BE2C (cell line): ENCODE measurements around the gene SCART1.
"Not testable (repeated sequence)": the region's sequence is repeated elsewhere in the genome, so short reads cannot be mapped to it uniquely, and the experiment has no call there.

Source experiments
- DNase-seq: peaks from one replicate; pipeline ENCODE4 v3.0.0-alpha.2; 2020
- H3K27me3 ChIP-seq: fragments of 250-450 bp; sonication (Bioruptor Pico); 2 replicates; pipeline ENCODE4 v1.5.1; 2020; ENCODE audit warnings: mild to moderate bottlenecking
- H3K36me3 ChIP-seq: fragments of 250-450 bp; sonication (Bioruptor Pico); 2 replicates; pipeline ENCODE4 v1.5.1; 2020; ENCODE audit warnings: mild to moderate bottlenecking
- H3K4me1 ChIP-seq: fragments of 250-450 bp; sonication (Bioruptor Pico); 2 replicates; pipeline ENCODE4 v1.5.1; 2020
- H3K4me3 ChIP-seq: 2 replicates; pipeline ENCODE4 v1.5.1; 2011; ENCODE audit warnings: low read depth, low read length
- H3K9me3 ChIP-seq: fragments of 250-450 bp; sonication (Bioruptor Pico); 2 replicates; pipeline ENCODE4 v1.5.1; 2020
- TF ChIP-seq, protein P1 (sequence below): IDR thresholded peaks from 2 replicates; pipeline ENCODE4 v1.5.1; 2012; ENCODE audit warnings: mild to moderate bottlenecking, low read depth, low read length

The SCART1 gene

DNA sequence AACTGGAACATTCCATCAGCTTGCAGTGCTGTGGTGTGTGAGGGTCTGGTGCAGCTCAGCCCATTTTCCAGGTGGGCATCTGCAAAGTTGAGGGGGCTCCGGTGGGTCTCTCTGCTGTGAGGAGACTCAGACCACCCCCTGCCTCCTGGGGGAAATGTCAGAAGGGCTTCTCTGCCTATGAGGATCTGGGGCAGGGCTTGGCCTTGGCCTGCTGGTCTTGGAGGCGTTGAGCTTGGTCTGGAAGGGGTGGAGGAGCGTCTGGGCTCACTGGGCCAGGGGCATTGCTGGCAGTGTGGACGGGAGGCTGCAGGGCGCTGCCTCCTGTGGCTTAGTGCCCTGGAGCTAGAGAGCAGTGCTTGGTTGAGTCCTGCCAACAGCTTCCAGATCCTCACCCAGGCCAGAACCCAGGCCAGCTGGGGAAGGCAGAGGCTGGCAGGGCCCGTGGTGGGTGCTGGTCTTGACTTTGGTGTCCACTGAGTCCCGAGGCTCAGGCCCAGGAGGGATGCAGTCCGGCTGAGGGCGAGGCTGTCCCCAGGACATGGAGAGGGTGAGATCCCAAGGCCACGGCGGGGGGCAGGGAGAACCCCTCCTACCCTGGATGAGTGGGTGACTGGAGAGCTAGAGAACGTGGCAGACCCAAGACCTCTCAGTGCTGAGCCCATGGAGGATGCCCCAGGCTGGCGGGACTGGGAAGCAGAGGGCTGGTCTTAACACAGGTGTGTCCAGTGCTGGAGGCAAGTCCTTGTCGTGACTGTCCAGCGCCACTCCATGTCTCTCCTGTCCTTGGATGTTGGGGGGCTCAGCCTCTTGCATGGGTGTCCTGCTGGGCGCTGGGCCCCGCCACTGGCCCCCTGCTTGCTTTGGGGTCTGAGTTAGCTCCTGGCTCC lies 32.2 kb upstream of the SCART1 start:
- TF ChIP-seq, protein P1, sequence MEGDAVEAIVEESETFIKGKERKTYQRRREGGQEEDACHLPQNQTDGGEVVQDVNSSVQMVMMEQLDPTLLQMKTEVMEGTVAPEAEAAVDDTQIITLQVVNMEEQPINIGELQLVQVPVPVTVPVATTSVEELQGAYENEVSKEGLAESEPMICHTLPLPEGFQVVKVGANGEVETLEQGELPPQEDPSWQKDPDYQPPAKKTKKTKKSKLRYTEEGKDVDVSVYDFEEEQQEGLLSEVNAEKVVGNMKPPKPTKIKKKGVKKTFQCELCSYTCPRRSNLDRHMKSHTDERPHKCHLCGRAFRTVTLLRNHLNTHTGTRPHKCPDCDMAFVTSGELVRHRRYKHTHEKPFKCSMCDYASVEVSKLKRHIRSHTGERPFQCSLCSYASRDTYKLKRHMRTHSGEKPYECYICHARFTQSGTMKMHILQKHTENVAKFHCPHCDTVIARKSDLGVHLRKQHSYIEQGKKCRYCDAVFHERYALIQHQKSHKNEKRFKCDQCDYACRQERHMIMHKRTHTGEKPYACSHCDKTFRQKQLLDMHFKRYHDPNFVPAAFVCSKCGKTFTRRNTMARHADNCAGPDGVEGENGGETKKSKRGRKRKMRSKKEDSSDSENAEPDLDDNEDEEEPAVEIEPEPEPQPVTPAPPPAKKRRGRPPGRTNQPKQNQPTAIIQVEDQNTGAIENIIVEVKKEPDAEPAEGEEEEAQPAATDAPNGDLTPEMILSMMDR = no peak
- H3K9me3 ChIP-seq = no peaks in the 10 kb centered on the region
- no peaks in the 10 kb centered on the region for H3K4me1 ChIP-seq
- peaks cover 10% of the 10 kb centered on the region for H3K27me3 ChIP-seq
- no peak for DNase-seq
- no peak overlapping the region for H3K4me3 ChIP-seq
- no peaks in the 10 kb centered on the region; the same call in 1 of the 2 replicates for H3K36me3 ChIP-seq

DNA sequence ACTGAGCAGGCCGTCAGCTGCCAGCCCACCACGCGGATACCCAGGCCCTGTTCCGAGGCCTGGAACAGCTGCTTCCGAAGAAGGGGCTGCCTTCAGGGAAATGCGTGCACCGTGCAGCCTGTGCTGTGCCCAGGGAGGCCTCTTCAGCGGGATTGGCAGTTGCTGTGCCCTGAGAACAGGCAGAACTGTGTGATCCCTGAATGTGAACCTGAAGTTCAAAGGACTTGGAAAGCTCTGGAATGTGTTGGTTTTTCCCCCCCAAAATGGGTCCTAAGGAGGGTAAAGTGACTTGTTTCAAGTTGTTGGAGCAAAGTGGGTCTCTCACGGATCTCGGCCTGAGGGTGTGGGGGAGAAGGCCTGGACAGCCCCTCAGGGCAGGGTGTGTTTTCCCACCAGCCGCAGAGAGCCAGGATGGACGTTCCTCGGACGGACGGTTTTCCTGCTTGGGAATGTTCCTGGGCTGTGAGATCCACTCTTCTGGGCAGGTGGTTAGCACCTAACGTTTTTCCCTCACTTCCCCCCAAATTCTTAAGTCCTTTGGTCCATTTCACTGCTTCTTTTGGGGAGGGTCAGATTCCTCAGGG lies 31.4 kb upstream of the SCART1 start:
- Histone ChIP-seq H3K9me3 (no peaks in the 10 kb centered on the region), H3K4me3 (no peak overlapping the region), H3K36me3 (no peaks in the 10 kb centered on the region; the same call in 1 of the 2 replicates), H3K4me1 (no peaks in the 10 kb centered on the region), H3K27me3 (peaks cover 10% of the 10 kb centered on the region)
- TF ChIP-seq, protein P1 = no peak
- no peak for DNase-seq

DNA sequence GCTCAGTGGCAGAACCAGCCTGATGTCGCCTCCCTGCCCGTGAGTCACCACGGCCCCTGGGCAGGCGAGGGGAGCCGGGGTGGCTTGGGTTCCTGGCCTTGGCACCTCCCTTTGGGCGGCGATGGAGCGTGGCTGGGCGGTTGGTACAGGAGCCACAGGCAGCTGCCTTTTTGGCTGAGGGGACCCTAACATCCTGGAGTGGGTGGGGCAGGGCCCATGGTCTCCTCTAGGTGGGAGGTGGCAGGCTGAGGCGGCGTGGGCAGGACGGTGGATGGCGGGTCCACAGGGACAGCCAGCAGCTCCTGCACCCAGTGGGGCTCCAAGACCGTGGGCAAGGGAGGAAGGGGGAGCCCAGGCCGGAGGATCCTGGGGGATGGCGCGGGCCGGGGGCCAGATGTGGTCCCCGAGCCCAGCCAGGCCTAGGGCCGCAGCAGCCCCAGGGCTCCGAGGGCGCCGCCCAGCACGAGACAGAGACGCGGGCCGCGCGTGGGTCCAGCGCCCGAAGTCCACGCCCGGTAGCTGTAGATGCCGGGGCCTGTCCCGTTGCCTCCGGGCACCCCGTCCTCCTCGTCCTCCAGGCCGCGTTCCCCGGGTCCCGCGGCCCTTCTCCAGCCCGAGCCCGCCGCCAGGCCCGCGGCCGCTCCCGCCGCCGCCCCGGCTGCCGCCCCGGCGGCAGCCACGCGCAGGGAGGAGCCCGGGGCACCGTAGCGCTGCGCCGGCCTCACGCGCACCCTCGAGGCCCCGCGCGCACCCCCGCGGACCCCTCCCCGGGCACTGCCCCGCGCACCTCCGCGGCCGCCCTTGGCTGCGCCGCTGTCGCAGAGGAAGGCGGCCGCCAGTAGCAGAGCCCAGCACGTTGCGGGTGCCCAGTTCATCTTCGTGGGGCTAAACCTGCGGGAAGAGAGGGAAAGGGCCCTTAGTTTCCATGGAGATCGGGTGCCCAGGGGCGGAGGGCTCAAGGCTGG lies 30.7 kb upstream of the SCART1 start:
- peaks cover 10% of the 10 kb centered on the region for H3K27me3 ChIP-seq
- H3K4me1 ChIP-seq = no peaks in the 10 kb centered on the region
- H3K36me3 ChIP-seq = no peaks in the 10 kb centered on the region; the same call in 1 of the 2 replicates
- H3K9me3 ChIP-seq = no peaks in the 10 kb centered on the region
- DNase-seq = no peak
- no peak overlapping the region for H3K4me3 ChIP-seq
- TF ChIP-seq, protein P1 = no peak

DNA sequence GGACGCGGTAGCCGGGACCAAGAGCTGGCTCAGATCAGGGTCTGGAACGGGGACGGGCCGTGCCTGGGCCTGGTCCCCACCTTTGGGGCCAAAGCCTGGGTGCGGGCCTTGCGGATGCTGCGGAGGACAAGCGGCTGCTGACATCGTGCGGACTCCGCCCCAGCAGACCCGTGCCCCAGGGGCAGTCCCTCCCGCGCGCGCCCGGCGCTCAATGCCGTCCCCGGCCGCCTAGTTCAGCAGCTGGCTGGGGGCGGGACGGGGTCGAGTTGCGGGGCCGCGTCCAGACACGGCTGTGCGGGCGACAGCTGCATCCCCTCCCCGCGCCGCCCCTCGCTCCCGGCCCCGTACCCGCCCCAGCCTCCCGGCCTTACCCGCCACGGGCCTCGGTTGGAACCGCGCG lies 29.6 kb upstream of the SCART1 start:
- H3K36me3 ChIP-seq, H3K9me3 ChIP-seq, H3K4me3 ChIP-seq, DNase-seq, H3K27me3 ChIP-seq, H3K4me1 ChIP-seq: not testable (repeated sequence)

DNA sequence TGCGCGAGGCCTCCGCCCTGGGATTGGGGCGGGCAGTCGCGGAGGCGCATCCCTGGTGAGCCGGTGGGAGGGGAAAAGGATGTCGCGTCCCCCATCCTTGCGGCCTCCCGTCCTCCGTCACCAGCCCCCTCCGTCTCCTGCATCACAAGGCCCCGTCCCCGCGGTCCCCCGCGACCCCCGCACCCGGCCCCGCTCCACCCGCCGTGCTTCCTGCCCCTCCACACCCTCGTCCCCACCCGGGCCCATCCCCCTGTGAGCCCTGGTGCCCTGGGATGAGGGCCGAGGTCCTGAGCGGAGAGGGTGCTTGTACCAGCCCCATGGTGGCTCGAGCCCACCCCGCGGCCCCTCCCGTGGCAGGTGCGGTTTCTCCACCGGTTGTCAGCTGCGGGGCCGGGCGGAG lies 29.1 kb upstream of the SCART1 start, which contains the start of gene SPRN:
Gene SPRN (minus strand): TSS at position 25 of the 400 bp plus-strand sequence. CDS start 944 bp downstream, outside the sequence.
- DNase-seq, H3K27me3 ChIP-seq, H3K9me3 ChIP-seq, H3K36me3 ChIP-seq, H3K4me1 ChIP-seq, H3K4me3 ChIP-seq: not testable (repeated sequence)

DNA sequence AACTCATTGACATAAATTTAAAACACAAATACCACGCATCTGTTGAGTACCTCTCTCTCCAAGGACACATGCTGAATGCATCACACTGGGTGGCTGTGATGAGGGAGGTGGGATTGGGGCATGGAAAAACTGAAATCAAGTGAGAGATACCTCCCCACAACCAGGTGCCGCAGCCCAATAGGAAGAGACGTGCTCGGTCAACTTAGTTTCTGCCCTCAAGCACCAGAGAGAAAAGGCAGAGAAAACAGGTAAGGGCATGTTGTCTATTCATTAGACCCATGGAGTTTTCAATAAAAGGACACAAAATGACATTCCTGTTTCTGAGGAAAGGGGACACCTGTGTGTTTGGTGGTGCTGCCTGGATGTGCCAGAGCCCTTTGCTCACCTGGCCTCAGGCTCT lies 24.2 kb upstream of the SCART1 start:
- not testable (repeated sequence) for H3K36me3 ChIP-seq, H3K9me3 ChIP-seq, DNase-seq

DNA sequence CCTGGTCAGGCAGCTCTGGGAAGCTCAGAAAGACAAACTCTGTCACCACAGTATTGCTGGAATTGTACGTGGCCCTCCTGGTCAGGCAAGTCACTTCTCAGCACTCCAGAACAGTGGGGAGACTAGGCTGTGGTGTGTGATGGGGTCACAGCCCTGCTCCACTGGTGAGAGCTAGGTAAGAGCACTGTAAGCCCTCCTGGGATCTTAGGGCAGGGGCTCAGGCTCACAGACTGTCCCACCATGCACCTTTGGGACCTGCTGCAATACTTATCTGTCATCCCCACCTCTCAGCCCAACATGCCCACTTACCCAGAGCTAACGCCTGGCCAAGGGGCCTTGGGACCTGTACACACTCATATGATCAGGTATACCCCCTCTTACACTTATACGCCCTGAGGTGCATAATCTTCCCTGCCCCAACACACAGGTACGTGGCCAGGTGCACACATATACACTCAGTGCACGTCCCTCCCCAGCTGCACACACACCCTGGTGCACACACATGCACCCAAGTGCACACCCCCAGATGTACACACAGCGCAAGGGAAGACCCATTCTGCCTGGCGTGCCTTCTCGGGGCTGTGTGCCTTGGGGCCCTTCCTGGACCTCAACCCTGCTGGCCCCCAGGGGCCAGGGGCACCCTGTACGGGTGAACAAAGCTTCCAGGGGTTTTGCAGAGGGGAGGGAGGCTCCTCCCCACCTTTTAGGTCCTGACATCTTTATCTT lies 21.7 kb upstream of the SCART1 start:
- H3K9me3 ChIP-seq = not testable (repeated sequence)

More for the DNA sequence above, 24.2 kb upstream of the SCART1 start:
- H3K27me3 ChIP-seq, H3K4me3 ChIP-seq, H3K4me1 ChIP-seq: not testable (repeated sequence)

DNA sequence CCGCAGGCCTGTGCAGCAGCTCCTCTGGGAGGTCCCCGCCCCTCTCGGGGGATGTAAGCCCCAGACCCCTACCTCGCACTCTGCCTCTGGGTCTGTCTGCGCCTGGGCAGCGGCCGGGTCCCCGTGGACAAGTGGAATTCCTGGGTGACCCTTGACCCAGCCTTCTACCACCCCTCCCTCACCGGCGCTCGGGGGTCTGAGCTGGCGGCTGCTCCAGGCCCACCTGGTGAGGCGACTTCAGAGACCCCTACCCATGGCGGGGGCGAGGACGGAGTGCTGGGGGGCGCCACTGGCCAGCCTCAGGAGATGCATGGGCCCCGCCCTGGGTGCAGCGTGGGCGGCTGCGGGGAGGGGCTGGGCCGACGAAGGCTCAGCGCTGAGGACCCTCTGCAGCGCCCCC lies 21.0 kb upstream of the SCART1 start:
- not testable (repeated sequence) for H3K9me3 ChIP-seq, DNase-seq

More for the DNA sequence above, 21.7 kb upstream of the SCART1 start:
- not testable (repeated sequence) for DNase-seq, H3K4me3 ChIP-seq, H3K4me1 ChIP-seq, H3K36me3 ChIP-seq, H3K27me3 ChIP-seq

More for the DNA sequence above, 21.0 kb upstream of the SCART1 start:
- not testable (repeated sequence) for H3K4me1 ChIP-seq, H3K27me3 ChIP-seq, H3K4me3 ChIP-seq, H3K36me3 ChIP-seq
